H9 (cell line): ENCODE results near the gene VIPR2. TPM values are rescaled to one million over a fixed set of nuclear protein-coding genes. Genes with fewer than 3 reads are reported as not detected.

Experiments used
- DNase-seq: peaks from one replicate; pipeline ENCODE4 v3.0.0-alpha.2; 2017
- H2AFZ ChIP-seq: one replicate; pipeline ENCODE4 v1.6.1; 2013; ENCODE audit warnings: mild to moderate bottlenecking, low read length, control low read depth, moderate library complexity
- H2AK5ac ChIP-seq: 2 replicates; pipeline ENCODE4 v1.6.1; 2013; ENCODE audit warnings: low read length, control low read depth, mixed read lengths; ENCODE audit not compliant: insufficient read length
- H2BK120ac ChIP-seq: one replicate; pipeline ENCODE4 v1.6.1; 2013; ENCODE audit warnings: low read depth, mild to moderate bottlenecking, low read length, control low read depth, inconsistent platforms; ENCODE audit not compliant: poor library complexity, severe bottlenecking
- H2BK12ac ChIP-seq: 2 replicates; pipeline ENCODE4 v1.6.1; 2013; ENCODE audit warnings: low read length, control low read depth, mixed read lengths, low read depth; ENCODE audit not compliant: insufficient read length
- H2BK15ac ChIP-seq: 2 replicates; pipeline ENCODE4 v1.6.1; 2013; ENCODE audit warnings: low read depth, low read length, control low read depth
- H2BK20ac ChIP-seq: one replicate; pipeline ENCODE4 v1.6.1; 2013; ENCODE audit warnings: low read depth, mild to moderate bottlenecking, low read length, control low read depth, inconsistent platforms; ENCODE audit not compliant: poor library complexity, severe bottlenecking
- H2BK5ac ChIP-seq: 2 replicates; pipeline ENCODE4 v1.6.1; 2013; ENCODE audit warnings: low read length, control low read depth, mixed read lengths; ENCODE audit not compliant: insufficient read length
- H3K14ac ChIP-seq: 2 replicates; pipeline ENCODE4 v1.6.1; 2013; ENCODE audit warnings: low read length, control low read depth; ENCODE audit not compliant: insufficient read depth
- H3K18ac ChIP-seq: 2 replicates; pipeline ENCODE4 v1.6.1; 2013; ENCODE audit warnings: low read depth, mild to moderate bottlenecking, mixed read lengths, low read length, control low read depth; ENCODE audit not compliant: insufficient read length
- H3K23ac ChIP-seq: 2 replicates; pipeline ENCODE4 v1.6.1; 2013; ENCODE audit warnings: low read length, control low read depth, mixed read lengths, low read depth; ENCODE audit not compliant: insufficient read length
- H3K23me2 ChIP-seq: 2 replicates; pipeline ENCODE4 v1.6.1; 2013; ENCODE audit warnings: low read depth, mild to moderate bottlenecking, mixed read lengths, low read length, control low read depth; ENCODE audit not compliant: insufficient read length, poor library complexity, severe bottlenecking
- H3K27ac ChIP-seq: 2 replicates; pipeline ENCODE4 v1.5.1; 2013; ENCODE audit warnings: low read length, control low read depth, mixed read lengths, low read depth; ENCODE audit not compliant: insufficient read length
- H3K27me3 ChIP-seq: 2 replicates; pipeline ENCODE4 v1.6.1; 2013; ENCODE audit warnings: low read length, control low read depth, inconsistent platforms; ENCODE audit not compliant: insufficient read depth
- H3K4ac ChIP-seq: 2 replicates; pipeline ENCODE4 v1.6.1; 2013; ENCODE audit warnings: low read depth, mild to moderate bottlenecking, control low read depth, inconsistent platforms, low read length, moderate library complexity
- H3K4me1 ChIP-seq: 2 replicates; pipeline ENCODE4 v1.6.1; 2013; ENCODE audit warnings: low read length, control low read depth, inconsistent platforms; ENCODE audit not compliant: insufficient read depth
- H3K4me2 ChIP-seq: 2 replicates; pipeline ENCODE4 v1.6.1; 2013; ENCODE audit warnings: low read length, control low read depth, mixed read lengths; ENCODE audit not compliant: insufficient read length, insufficient read depth
- H3K56ac ChIP-seq: 2 replicates; pipeline ENCODE4 v1.6.1; 2013; ENCODE audit warnings: low read depth, mild to moderate bottlenecking, mixed read lengths, low read length, control low read depth; ENCODE audit not compliant: insufficient read length
- H3K79me1 ChIP-seq: 2 replicates; pipeline ENCODE4 v1.6.1; 2013; ENCODE audit warnings: low read depth, mild to moderate bottlenecking, moderate library complexity, low read length, control low read depth, inconsistent platforms; ENCODE audit not compliant: insufficient read depth, poor library complexity, severe bottlenecking
- H3K79me2 ChIP-seq: 2 replicates; pipeline ENCODE4 v1.6.1; 2013; ENCODE audit warnings: low read length, control low read depth, inconsistent platforms; ENCODE audit not compliant: insufficient read depth
- H3K9ac ChIP-seq: 2 replicates; pipeline ENCODE4 v1.6.1; 2013; ENCODE audit warnings: low read length, control low read depth, mixed read lengths; ENCODE audit not compliant: insufficient read length; ENCODE audit errors: extremely low read depth
- H3K9me3 ChIP-seq: one replicate; pipeline ENCODE4 v1.6.1; 2013; ENCODE audit warnings: low read depth, low read length, inconsistent platforms; ENCODE audit not compliant: control insufficient read depth
- H3T11ph ChIP-seq: one replicate; pipeline ENCODE4 v1.6.1; 2013; ENCODE audit warnings: mild to moderate bottlenecking, low read length, control low read depth, inconsistent platforms
- H4K20me1 ChIP-seq: one replicate; pipeline ENCODE4 v1.6.1; 2013; ENCODE audit not compliant: control insufficient read depth, insufficient read length, insufficient read depth
- H4K5ac ChIP-seq: 2 replicates; pipeline ENCODE4 v1.6.1; 2013; ENCODE audit warnings: low read depth, mild to moderate bottlenecking, mixed read lengths, low read length, control low read depth; ENCODE audit not compliant: insufficient read length
- H4K8ac ChIP-seq: replicated peaks from 2 replicates; pipeline ENCODE4 v1.6.1; 2013; ENCODE audit warnings: low read length, control low read depth, mixed read lengths, low read depth; ENCODE audit not compliant: insufficient read length
- H4K91ac ChIP-seq: 2 replicates; pipeline ENCODE4 v1.6.1; 2013; ENCODE audit warnings: low read depth, mild to moderate bottlenecking, moderate library complexity, mixed read lengths, low read length, control low read depth; ENCODE audit not compliant: insufficient read length
- H3K27ac Mint-ChIP-seq, 3 experiments: 2 replicates in 2 of 3; 3 replicates in 1 of 3; pipeline ENCODE4 v1.8.0; 2020 to 2021; ENCODE audit warnings: mixed read lengths in 3 of 3, mild to moderate bottlenecking in 1 of 3, moderate library complexity in 1 of 3
- H3K27me3 Mint-ChIP-seq: 2 replicates; pipeline ENCODE4 v1.8.0; 2021; ENCODE audit warnings: low read depth, mild to moderate bottlenecking, moderate library complexity, mixed read lengths
- H3K36me3 Mint-ChIP-seq, 3 experiments: 2 replicates in 2 of 3; 3 replicates in 1 of 3; pipeline ENCODE4 v1.8.0; 2020 to 2021; ENCODE audit warnings: low read depth in 3 of 3, mixed read lengths in 3 of 3; ENCODE audit not compliant: insufficient read depth in 1 of 3
- H3K4me1 Mint-ChIP-seq, 2 experiments: 2 replicates each; pipeline ENCODE4 v1.8.0; 2020; ENCODE audit warnings: mixed read lengths in 2 of 2
- H3K4me3 Mint-ChIP-seq, 2 experiments: 2 replicates in 1 of 2; 3 replicates in 1 of 2; pipeline ENCODE4 v1.8.0; 2020 to 2021; ENCODE audit warnings: mild to moderate bottlenecking in 2 of 2, mixed read lengths in 2 of 2, moderate library complexity in 1 of 2
- H3K9me3 Mint-ChIP-seq, 2 experiments: 2 replicates in 1 of 2; 3 replicates in 1 of 2; pipeline ENCODE4 v1.8.0; 2020; ENCODE audit warnings: mild to moderate bottlenecking in 2 of 2, mixed read lengths in 2 of 2, moderate library complexity in 1 of 2
- total RNA-seq: library from RNA; stranded (reverse); gene quantifications from 2 replicates; pipeline ENCODE4 v1.2.1, GENCODE V29; 2021
- TF ChIP-seq, protein P1 (sequence below): fragments of 200-600 bp; sonication (generic); conservative IDR thresholded peaks from 3 replicates; pipeline ENCODE4 v1.8.0; 2021; ENCODE audit warnings: antibody characterized with exemption, mild to moderate bottlenecking

Gene VIPR2
- total RNA-seq, 1 experiment from 2014 or later = 1.6 TPM

- Histone ChIP-seq H3K9ac (no peak overlapping the region), H3K18ac (no peak overlapping the region), H4K8ac (no peak overlapping the region), H3K9me3 (no peaks in the 10 kb centered on the region), H4K20me1 (no peaks in the 10 kb centered on the region), H4K91ac (no peak overlapping the region), H2AFZ (no peak overlapping the region), H3K14ac (no peak overlapping the region), H2BK15ac (no peak overlapping the region), H2BK20ac (no peak overlapping the region), H4K5ac (no peak overlapping the region), H3K79me1 (no peaks in the 10 kb centered on the region), H2AK5ac (no peak overlapping the region), H3K4me2 (no peak overlapping the region), H3K23me2 (no peaks in the 10 kb centered on the region), H3K4me1 (no peaks in the 10 kb centered on the region), H2BK5ac (no peak overlapping the region), H3K27ac (no peak overlapping the region), H3T11ph (no peak overlapping the region), H3K27me3 (no peaks in the 10 kb centered on the region; the same call in 1 of the 2 replicates), H3K4ac (no peak overlapping the region), H2BK120ac (no peak overlapping the region), H3K23ac (no peak overlapping the region), H3K79me2 (no peaks in the 10 kb centered on the region), H3K56ac (no peak overlapping the region), H2BK12ac (no peak overlapping the region)
- H3K36me3 Mint-ChIP-seq = no peaks in the 10 kb centered on the region
- TF ChIP-seq, protein P1, sequence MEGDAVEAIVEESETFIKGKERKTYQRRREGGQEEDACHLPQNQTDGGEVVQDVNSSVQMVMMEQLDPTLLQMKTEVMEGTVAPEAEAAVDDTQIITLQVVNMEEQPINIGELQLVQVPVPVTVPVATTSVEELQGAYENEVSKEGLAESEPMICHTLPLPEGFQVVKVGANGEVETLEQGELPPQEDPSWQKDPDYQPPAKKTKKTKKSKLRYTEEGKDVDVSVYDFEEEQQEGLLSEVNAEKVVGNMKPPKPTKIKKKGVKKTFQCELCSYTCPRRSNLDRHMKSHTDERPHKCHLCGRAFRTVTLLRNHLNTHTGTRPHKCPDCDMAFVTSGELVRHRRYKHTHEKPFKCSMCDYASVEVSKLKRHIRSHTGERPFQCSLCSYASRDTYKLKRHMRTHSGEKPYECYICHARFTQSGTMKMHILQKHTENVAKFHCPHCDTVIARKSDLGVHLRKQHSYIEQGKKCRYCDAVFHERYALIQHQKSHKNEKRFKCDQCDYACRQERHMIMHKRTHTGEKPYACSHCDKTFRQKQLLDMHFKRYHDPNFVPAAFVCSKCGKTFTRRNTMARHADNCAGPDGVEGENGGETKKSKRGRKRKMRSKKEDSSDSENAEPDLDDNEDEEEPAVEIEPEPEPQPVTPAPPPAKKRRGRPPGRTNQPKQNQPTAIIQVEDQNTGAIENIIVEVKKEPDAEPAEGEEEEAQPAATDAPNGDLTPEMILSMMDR = no peak
- peaks cover 10% of the 10 kb centered on the region; the same call in 1 of the 2 replicates for H3K27me3 Mint-ChIP-seq
- no peak overlapping the region for H3K4me3 Mint-ChIP-seq
- peaks cover 3 to 5% of the 10 kb centered on the region in 2 experiments; a peak in 3 of 4 replicates for H3K4me1 Mint-ChIP-seq
- DNase-seq = no peak
- H3K27ac Mint-ChIP-seq = no peak overlapping the region
- no peaks in the 10 kb centered on the region for H3K9me3 Mint-ChIP-seq
These were observed 68.3 kb downstream of the VIPR2 start for GRCh38 chr7:159076333-159076732.
